SK-N-SH (cell line): Measurements from ENCODE around the gene TET2.

ENCODE experiments used
- EP300 ChIP-seq, 2 experiments: IDR thresholded peaks; 2 replicates each; pipeline versions ENCODE4 v1.4.0 to v1.6.1; 2012; ENCODE audit warnings: borderline replicate concordance in 1 of 2, low read depth in 1 of 2, low read length in 1 of 2
- EZH2phosphoT487 ChIP-seq: fragments of 200-600 bp; sonication (generic); IDR thresholded peaks from 2 replicates; pipeline ENCODE4 v1.6.1; 2017; ENCODE audit warnings: low read depth, mixed run types, mild to moderate bottlenecking, antibody characterized with exemption, moderate library complexity, borderline replicate concordance
- FOXJ3 ChIP-seq: sonication (generic); formaldehyde crosslinking; IDR thresholded peaks from 2 replicates; pipeline ENCODE4 v1.5.1; 2020; ENCODE audit warnings: mild to moderate bottlenecking, missing genetic modification reagents
- GABPA ChIP-seq: IDR thresholded peaks from 2 replicates; pipeline ENCODE4 v1.4.0; 2012; ENCODE audit warnings: low read depth, mild to moderate bottlenecking
- GATA2 ChIP-seq: sonication (generic); formaldehyde crosslinking; IDR thresholded peaks from 2 replicates; pipeline ENCODE4 v1.5.0; 2020; ENCODE audit warnings: mild to moderate bottlenecking, missing genetic modification reagents
- MAX ChIP-seq: IDR thresholded peaks from 2 replicates; pipeline ENCODE4 v1.4.0; 2012; ENCODE audit warnings: low read depth
- MXI1 ChIP-seq: IDR thresholded peaks from 2 replicates; pipeline ENCODE4 v1.6.1; 2012; ENCODE audit warnings: mild to moderate bottlenecking, low read depth, low read length, improper control_type of control experiment
- RAD21 ChIP-seq: IDR thresholded peaks from 2 replicates; pipeline ENCODE4 v1.6.1; 2012; ENCODE audit warnings: mild to moderate bottlenecking, low read length
- RFX5 ChIP-seq: IDR thresholded peaks from 2 replicates; pipeline ENCODE4 v1.6.1; 2012; ENCODE audit warnings: mild to moderate bottlenecking, improper control_type of control experiment, low read length
- RXRA ChIP-seq: IDR thresholded peaks from 2 replicates; pipeline ENCODE4 v1.4.0; 2012; ENCODE audit warnings: low read depth, mild to moderate bottlenecking, borderline replicate concordance
- SMC3 ChIP-seq: IDR thresholded peaks from 2 replicates; pipeline ENCODE4 v1.6.1; 2012; ENCODE audit warnings: low read depth, low read length, improper control_type of control experiment
- TF ChIP-seq, protein P1 (sequence below): fragments of 200-600 bp; sonication (generic); IDR thresholded peaks from 2 replicates; pipeline ENCODE4 v1.6.1; 2017; ENCODE audit warnings: antibody characterized with exemption, mild to moderate bottlenecking, moderate library complexity
- TF ChIP-seq, protein P2 (sequence below): IDR thresholded peaks from 2 replicates; pipeline ENCODE4 v1.6.1; 2012; ENCODE audit warnings: mild to moderate bottlenecking, low read depth, low read length, moderate library complexity

DNA sequence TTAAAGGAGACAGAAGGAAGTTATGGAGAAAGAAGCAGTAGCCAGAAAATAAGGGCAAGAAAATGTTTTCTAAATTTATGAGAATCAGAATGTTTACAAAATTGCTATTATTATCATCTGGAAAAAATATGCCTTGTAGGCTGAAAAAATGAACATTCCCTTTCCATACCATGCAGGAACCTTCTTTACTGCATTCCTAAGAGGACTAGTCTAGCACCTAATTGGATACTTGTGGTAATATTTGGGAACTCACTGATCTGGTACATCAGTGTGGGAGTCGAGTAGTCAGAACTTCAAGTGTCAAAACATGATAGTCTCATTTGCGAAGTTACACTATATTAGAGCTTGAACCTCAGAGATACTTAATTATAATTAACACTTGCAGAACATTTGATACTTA lies 51.9 kb downstream of the TET2 start:
- no peak for TF ChIP-seq MAX
- TF ChIP-seq SMC3 = no peak
- no peak for TF ChIP-seq EZH2phosphoT487
- no peak for TF ChIP-seq MXI1
- TF ChIP-seq, protein P1, sequence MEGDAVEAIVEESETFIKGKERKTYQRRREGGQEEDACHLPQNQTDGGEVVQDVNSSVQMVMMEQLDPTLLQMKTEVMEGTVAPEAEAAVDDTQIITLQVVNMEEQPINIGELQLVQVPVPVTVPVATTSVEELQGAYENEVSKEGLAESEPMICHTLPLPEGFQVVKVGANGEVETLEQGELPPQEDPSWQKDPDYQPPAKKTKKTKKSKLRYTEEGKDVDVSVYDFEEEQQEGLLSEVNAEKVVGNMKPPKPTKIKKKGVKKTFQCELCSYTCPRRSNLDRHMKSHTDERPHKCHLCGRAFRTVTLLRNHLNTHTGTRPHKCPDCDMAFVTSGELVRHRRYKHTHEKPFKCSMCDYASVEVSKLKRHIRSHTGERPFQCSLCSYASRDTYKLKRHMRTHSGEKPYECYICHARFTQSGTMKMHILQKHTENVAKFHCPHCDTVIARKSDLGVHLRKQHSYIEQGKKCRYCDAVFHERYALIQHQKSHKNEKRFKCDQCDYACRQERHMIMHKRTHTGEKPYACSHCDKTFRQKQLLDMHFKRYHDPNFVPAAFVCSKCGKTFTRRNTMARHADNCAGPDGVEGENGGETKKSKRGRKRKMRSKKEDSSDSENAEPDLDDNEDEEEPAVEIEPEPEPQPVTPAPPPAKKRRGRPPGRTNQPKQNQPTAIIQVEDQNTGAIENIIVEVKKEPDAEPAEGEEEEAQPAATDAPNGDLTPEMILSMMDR = no peak
- TF ChIP-seq GABPA = no peak
- TF ChIP-seq FOXJ3 (CRISPR knock-in tag) = no peak
- TF ChIP-seq RFX5 = no peak
- TF ChIP-seq, protein P2, sequence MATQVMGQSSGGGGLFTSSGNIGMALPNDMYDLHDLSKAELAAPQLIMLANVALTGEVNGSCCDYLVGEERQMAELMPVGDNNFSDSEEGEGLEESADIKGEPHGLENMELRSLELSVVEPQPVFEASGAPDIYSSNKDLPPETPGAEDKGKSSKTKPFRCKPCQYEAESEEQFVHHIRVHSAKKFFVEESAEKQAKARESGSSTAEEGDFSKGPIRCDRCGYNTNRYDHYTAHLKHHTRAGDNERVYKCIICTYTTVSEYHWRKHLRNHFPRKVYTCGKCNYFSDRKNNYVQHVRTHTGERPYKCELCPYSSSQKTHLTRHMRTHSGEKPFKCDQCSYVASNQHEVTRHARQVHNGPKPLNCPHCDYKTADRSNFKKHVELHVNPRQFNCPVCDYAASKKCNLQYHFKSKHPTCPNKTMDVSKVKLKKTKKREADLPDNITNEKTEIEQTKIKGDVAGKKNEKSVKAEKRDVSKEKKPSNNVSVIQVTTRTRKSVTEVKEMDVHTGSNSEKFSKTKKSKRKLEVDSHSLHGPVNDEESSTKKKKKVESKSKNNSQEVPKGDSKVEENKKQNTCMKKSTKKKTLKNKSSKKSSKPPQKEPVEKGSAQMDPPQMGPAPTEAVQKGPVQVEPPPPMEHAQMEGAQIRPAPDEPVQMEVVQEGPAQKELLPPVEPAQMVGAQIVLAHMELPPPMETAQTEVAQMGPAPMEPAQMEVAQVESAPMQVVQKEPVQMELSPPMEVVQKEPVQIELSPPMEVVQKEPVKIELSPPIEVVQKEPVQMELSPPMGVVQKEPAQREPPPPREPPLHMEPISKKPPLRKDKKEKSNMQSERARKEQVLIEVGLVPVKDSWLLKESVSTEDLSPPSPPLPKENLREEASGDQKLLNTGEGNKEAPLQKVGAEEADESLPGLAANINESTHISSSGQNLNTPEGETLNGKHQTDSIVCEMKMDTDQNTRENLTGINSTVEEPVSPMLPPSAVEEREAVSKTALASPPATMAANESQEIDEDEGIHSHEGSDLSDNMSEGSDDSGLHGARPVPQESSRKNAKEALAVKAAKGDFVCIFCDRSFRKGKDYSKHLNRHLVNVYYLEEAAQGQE = no peak
- no peak for TF ChIP-seq RXRA
- TF ChIP-seq EP300 (IDR thresholded peaks at IDR 0.05; ENCODE audit: borderline replicate concordance in 1 of 2, low read depth in 1 of 2, low read length in 1 of 2) = no peak
- no peak for TF ChIP-seq GATA2 (CRISPR knock-in tag)
- TF ChIP-seq RAD21 = no peak
